SU-DHL-6 (cell line): ENCODE measurements around the gene SH3RF2.

Experiments
- H2AFZ ChIP-seq: fragments of 200-600 bp; sonication (generic); 2 replicates; pipeline ENCODE4 v1.6.1; 2014; ENCODE audit warnings: low read depth, mild to moderate bottlenecking, moderate library complexity, mixed read lengths, antibody characterized with exemption, low read length; ENCODE audit not compliant: severe bottlenecking
- H3F3A ChIP-seq: fragments of 200-600 bp; shearing (Covaris generic); 2 replicates; pipeline ENCODE4 v1.6.0; 2016; ENCODE audit warnings: antibody characterized with exemption, mild to moderate bottlenecking; ENCODE audit not compliant: insufficient read depth
- H3K27ac ChIP-seq: fragments of 200-600 bp; sonication (generic); 2 replicates; pipeline ENCODE4 v1.5.1; 2016; ENCODE audit warnings: low read depth, mild to moderate bottlenecking, low read length, moderate library complexity, mixed read lengths
- H3K27me3 ChIP-seq: fragments of 200-600 bp; sonication (generic), shearing (Covaris generic); 2 replicates; pipeline ENCODE4 v1.6.0; 2014; ENCODE audit warnings: mild to moderate bottlenecking, low read length
- H3K36me3 ChIP-seq: fragments of 200-600 bp; sonication (generic); 2 replicates; pipeline ENCODE4 v1.6.1; 2014; ENCODE audit warnings: mild to moderate bottlenecking, low read length, mixed read lengths
- H3K4me2 ChIP-seq: fragments of 300-600, 200-600 bp; shearing (Covaris generic), sonication (generic); 2 replicates; pipeline ENCODE4 v1.6.0; 2014; ENCODE audit warnings: low read length, low read depth, mild to moderate bottlenecking; ENCODE audit not compliant: poor library complexity, severe bottlenecking
- H3K4me3 ChIP-seq: fragments of 200-600 bp; sonication (generic); 2 replicates; pipeline ENCODE4 v1.5.1; 2014; ENCODE audit warnings: antibody characterized with exemption, low read length, mild to moderate bottlenecking, mixed read lengths; ENCODE audit not compliant: insufficient read depth, poor library complexity, severe bottlenecking
- H3K79me2 ChIP-seq: fragments of 200-600 bp; sonication (generic); 2 replicates; pipeline ENCODE4 v1.6.1; 2014; ENCODE audit warnings: mild to moderate bottlenecking, low read length, moderate library complexity; ENCODE audit not compliant: insufficient read depth
- H3K9ac ChIP-seq: fragments of 200-600 bp; sonication (generic); 2 replicates; pipeline ENCODE4 v1.7.0; 2014; ENCODE audit warnings: mild to moderate bottlenecking, low read length
- H3K9me2 ChIP-seq: fragments of 200-600 bp; sonication (generic); replicated peaks from 2 replicates; pipeline ENCODE4 v1.6.1; 2014; ENCODE audit warnings: low read length; ENCODE audit not compliant: insufficient read depth
- H3K9me3 ChIP-seq: fragments of 200-600 bp; sonication (generic); 2 replicates; pipeline ENCODE4 v1.6.1; 2014; ENCODE audit warnings: low read length, mixed read lengths; ENCODE audit not compliant: insufficient read depth
- H4K20me1 ChIP-seq: fragments of 200-600 bp; sonication (generic); 2 replicates; pipeline ENCODE4 v1.6.1; 2014; ENCODE audit warnings: low read depth, mild to moderate bottlenecking, antibody characterized with exemption, low read length, moderate library complexity, mixed read lengths
- CTCF ChIP-seq: fragments of 200-600 bp; sonication (generic); IDR thresholded peaks from one replicate; pipeline ENCODE4 v1.5.1; 2017; ENCODE audit warnings: antibody characterized with exemption, mild to moderate bottlenecking, low read length, moderate library complexity; ENCODE audit not compliant: insufficient read depth, poor library complexity, severe bottlenecking
- EZH2phosphoT487 ChIP-seq: fragments of 200-600 bp; sonication (generic), shearing (Covaris generic); conservative IDR thresholded peaks from 2 replicates; pipeline ENCODE4 v1.6.1; 2018; ENCODE audit warnings: mild to moderate bottlenecking, antibody characterized with exemption, low read length, moderate library complexity, mixed read lengths

Gene SH3RF2

GRCh38 chr5:146091881-146092280 is 155.5 kb downstream of the SH3RF2 start:
- H3K36me3 ChIP-seq: no peaks in the 10 kb centered on the region
- H3K27me3 ChIP-seq: no peaks in the 10 kb centered on the region
- no peaks in the 10 kb centered on the region for H3K79me2 ChIP-seq
- H2AFZ ChIP-seq: no peak overlapping the region
- no peak overlapping the region for H3K4me2 ChIP-seq
- H3F3A ChIP-seq: no peaks in the 10 kb centered on the region
- H4K20me1 ChIP-seq: no peaks in the 10 kb centered on the region
- no peak overlapping the region for H3K4me3 ChIP-seq
- no peaks in the 10 kb centered on the region for H3K9me3 ChIP-seq
- no peak for TF ChIP-seq EZH2phosphoT487
- H3K27ac ChIP-seq: no peak overlapping the region
- no peaks in the 10 kb centered on the region for H3K9me2 ChIP-seq
- no peak overlapping the region for H3K9ac ChIP-seq

GRCh38 chr5:146098047-146098446 is 161.7 kb downstream of the SH3RF2 start:
- Histone ChIP-seq H3K9me3 (no peaks in the 10 kb centered on the region), H3K27me3 (no peaks in the 10 kb centered on the region), H3F3A (no peaks in the 10 kb centered on the region), H4K20me1 (no peaks in the 10 kb centered on the region), H3K9me2 (no peaks in the 10 kb centered on the region), H3K27ac (no peak overlapping the region), H2AFZ (no peak overlapping the region), H3K4me3 (no peak overlapping the region), H3K9ac (no peak overlapping the region), H3K79me2 (no peaks in the 10 kb centered on the region), H3K36me3 (no peaks in the 10 kb centered on the region), H3K4me2 (no peak overlapping the region)
- TF ChIP-seq EZH2phosphoT487 (no peak), CTCF (no peak)

GRCh38 chr5:146101646-146102045 is 165.3 kb downstream of the SH3RF2 start:
- Histone ChIP-seq H2AFZ (no peak overlapping the region), H3K36me3 (0 out of 2 replicates have a peak, but pooled peaks cover 4% of the 10 kb centered on the region), H3F3A (no peaks in the 10 kb centered on the region; the same call in 1 of the 2 replicates), H4K20me1 (no peaks in the 10 kb centered on the region), H3K9me2 (no peaks in the 10 kb centered on the region), H3K9ac (no peak overlapping the region), H3K79me2 (no peaks in the 10 kb centered on the region), H3K9me3 (no peaks in the 10 kb centered on the region), H3K4me2 (no peak overlapping the region), H3K4me3 (no peak overlapping the region), H3K27ac (no peak overlapping the region), H3K27me3 (no peaks in the 10 kb centered on the region)
- TF ChIP-seq CTCF (no peak), EZH2phosphoT487 (no peak)

- no peak overlapping the region for H3K27ac ChIP-seq
- H3K9me3 ChIP-seq: no peaks in the 10 kb centered on the region
- peaks cover 6% of the 10 kb centered on the region for H3F3A ChIP-seq
- no peak overlapping the region for H3K4me2 ChIP-seq
- H3K36me3 ChIP-seq: 0 out of 2 replicates have a peak, but pooled peaks cover 4% of the 10 kb centered on the region
- no peak overlapping the region for H3K9ac ChIP-seq
- TF ChIP-seq CTCF (no peak), EZH2phosphoT487 (no peak)
- no peaks in the 10 kb centered on the region for H3K27me3 ChIP-seq
- H4K20me1 ChIP-seq: no peaks in the 10 kb centered on the region
- H2AFZ ChIP-seq: no peak overlapping the region
- no peaks in the 10 kb centered on the region for H3K79me2 ChIP-seq
- H3K4me3 ChIP-seq: no peak overlapping the region
- no peaks in the 10 kb centered on the region for H3K9me2 ChIP-seq
Measured at GRCh38 chr5:146103594-146103993, 167.2 kb downstream of the SH3RF2 start.
